ENCODE data around the gene CCDC110.
A peak's percentile ranks its signal among the peaks of the same experiment; 100 is the strongest.

The CCDC110 gene

GRCh38 chr4:185506422-185506821, 34.9 kb upstream of the CCDC110 start:
- H3K36me3 ChIP-seq (ENCODE audit: insufficient read depth, low read depth, low read length), result no peaks in the 10 kb centered on the region
- no peak overlapping the region for H3K27ac ChIP-seq (ENCODE audit: low read length)
- no peak overlapping the region for H3K9ac ChIP-seq (ENCODE audit: low read depth, low read length)
- no peaks in the 10 kb centered on the region for H3K27me3 ChIP-seq (ENCODE audit: insufficient read depth, low read length)
- H3K4me1 ChIP-seq (ENCODE audit: insufficient read depth, low read length), result no peaks in the 10 kb centered on the region
- H3K4me3 ChIP-seq (ENCODE audit: low read length), result no peak overlapping the region
- no peaks in the 10 kb centered on the region for H3K9me3 ChIP-seq (ENCODE audit: insufficient read depth, low read depth, low read length)

- no peak overlapping the region for H3K9ac ChIP-seq (ENCODE audit: low read depth, low read length)
Measured at GRCh38 chr4:185504098-185505047, 32.8 kb upstream of the CCDC110 start.

GRCh38 chr4:185502386-185502785, 30.9 kb upstream of the CCDC110 start:
- no peaks in the 10 kb centered on the region for H3K27me3 ChIP-seq (ENCODE audit: insufficient read depth, low read length)
- peaks cover 8% of the 10 kb centered on the region for H3K36me3 ChIP-seq (ENCODE audit: insufficient read depth, low read depth, low read length)
- H3K4me3 ChIP-seq (ENCODE audit: low read length), result no peak overlapping the region
- no peak overlapping the region for H3K9ac ChIP-seq (ENCODE audit: low read depth, low read length)
- no peaks in the 10 kb centered on the region for H3K4me1 ChIP-seq (ENCODE audit: insufficient read depth, low read length)
- no peak overlapping the region for H3K27ac ChIP-seq (ENCODE audit: low read length)
- H3K9me3 ChIP-seq (ENCODE audit: insufficient read depth, low read depth, low read length), result peaks cover 15% of the 10 kb centered on the region

More at GRCh38 chr4:185504098-185505047, 32.8 kb upstream of the CCDC110 start:
- Histone ChIP-seq H3K9me3 (ENCODE audit: insufficient read depth, low read depth, low read length) (peaks cover 15% of the 10 kb centered on the region), H3K4me3 (ENCODE audit: low read length) (no peak overlapping the region), H3K27me3 (ENCODE audit: insufficient read depth, low read length) (no peaks in the 10 kb centered on the region), H3K36me3 (ENCODE audit: insufficient read depth, low read depth, low read length) (peaks cover 8% of the 10 kb centered on the region), H3K27ac (ENCODE audit: low read length) (no peak overlapping the region), H3K4me1 (ENCODE audit: insufficient read depth, low read length) (no peaks in the 10 kb centered on the region)

- Histone ChIP-seq H3K9me3 (ENCODE audit: insufficient read depth, low read depth, low read length) (peaks cover 15% of the 10 kb centered on the region), H3K36me3 (ENCODE audit: insufficient read depth, low read depth, low read length) (peaks cover 8% of the 10 kb centered on the region), H3K4me1 (ENCODE audit: insufficient read depth, low read length) (no peaks in the 10 kb centered on the region), H3K27ac (ENCODE audit: low read length) (no peak overlapping the region), H3K27me3 (ENCODE audit: insufficient read depth, low read length) (no peaks in the 10 kb centered on the region), H3K4me3 (ENCODE audit: low read length) (no peak overlapping the region), H3K9ac (ENCODE audit: low read depth, low read length) (no peak overlapping the region)
Measured at GRCh38 chr4:185500576-185500975, 29.0 kb upstream of the CCDC110 start.

- Histone ChIP-seq H3K27me3 (ENCODE audit: insufficient read depth, low read length) (no peaks in the 10 kb centered on the region), H3K9me3 (ENCODE audit: insufficient read depth, low read depth, low read length) (peaks cover 15% of the 10 kb centered on the region), H3K36me3 (ENCODE audit: insufficient read depth, low read depth, low read length) (peaks cover 8% of the 10 kb centered on the region), H3K4me3 (ENCODE audit: low read length) (no peak overlapping the region), H3K27ac (ENCODE audit: low read length) (no peak overlapping the region), H3K9ac (ENCODE audit: low read depth, low read length) (no peak overlapping the region), H3K4me1 (ENCODE audit: insufficient read depth, low read length) (no peaks in the 10 kb centered on the region)
Measured at GRCh38 chr4:185500035-185500434, 28.5 kb upstream of the CCDC110 start.

GRCh38 chr4:185488650-185489049, 17.1 kb upstream of the CCDC110 start:
- Histone ChIP-seq H3K36me3 (ENCODE audit: insufficient read depth, low read depth, low read length) (no peaks in the 10 kb centered on the region), H3K4me1 (ENCODE audit: insufficient read depth, low read length) (no peaks in the 10 kb centered on the region), H3K9me3 (ENCODE audit: insufficient read depth, low read depth, low read length) (peaks cover 5% of the 10 kb centered on the region), H3K27ac (ENCODE audit: low read length) (no peak overlapping the region), H3K9ac (ENCODE audit: low read depth, low read length) (no peak overlapping the region), H3K4me3 (ENCODE audit: low read length) (no peak overlapping the region), H3K27me3 (ENCODE audit: insufficient read depth, low read length) (peaks cover under 1% of the 10 kb centered on the region; the same call in 1 of the 2 replicates)

- Histone ChIP-seq H3K9ac (ENCODE audit: low read depth, low read length) (no peak overlapping the region), H3K27ac (ENCODE audit: low read length) (no peak overlapping the region), H3K4me1 (ENCODE audit: insufficient read depth, low read length) (peaks cover 5% of the 10 kb centered on the region), H3K4me3 (ENCODE audit: low read length) (no peak overlapping the region), H3K9me3 (ENCODE audit: insufficient read depth, low read depth, low read length) (no peaks in the 10 kb centered on the region), H3K36me3 (ENCODE audit: insufficient read depth, low read depth, low read length) (no peaks in the 10 kb centered on the region), H3K27me3 (ENCODE audit: insufficient read depth, low read length) (peaks cover 62% of the 10 kb centered on the region)
Measured at GRCh38 chr4:185481401-185481800, 9.9 kb upstream of the CCDC110 start.

GRCh38 chr4:185480016-185480732, 8.6 kb upstream of the CCDC110 start:
- H3K9me3 ChIP-seq (ENCODE audit: insufficient read depth, low read depth, low read length), result no peaks in the 10 kb centered on the region
- no peak overlapping the region for H3K9ac ChIP-seq (ENCODE audit: low read depth, low read length)
- H3K4me1 ChIP-seq (ENCODE audit: insufficient read depth, low read length), result peaks cover 5% of the 10 kb centered on the region
- H3K4me3 ChIP-seq (ENCODE audit: low read length), result peak overlapping the region; percentile 13; the same call in 1 of the 2 replicates
- H3K27me3 ChIP-seq (ENCODE audit: insufficient read depth, low read length), result peaks cover 62% of the 10 kb centered on the region
- no peaks in the 10 kb centered on the region for H3K36me3 ChIP-seq (ENCODE audit: insufficient read depth, low read depth, low read length)
- no peak overlapping the region for H3K27ac ChIP-seq (ENCODE audit: low read length)

- H3K27ac ChIP-seq (ENCODE audit: low read length), result no peak overlapping the region
Measured at GRCh38 chr4:185479507-185479971, 8.0 kb upstream of the CCDC110 start.

GRCh38 chr4:185473247-185473646, 1.7 kb upstream of the CCDC110 start:
- Histone ChIP-seq H3K4me3 (ENCODE audit: low read length) (no peak overlapping the region), H3K36me3 (ENCODE audit: insufficient read depth, low read depth, low read length) (no peaks in the 10 kb centered on the region), H3K4me1 (ENCODE audit: insufficient read depth, low read length) (no peaks in the 10 kb centered on the region), H3K9ac (ENCODE audit: low read depth, low read length) (no peak overlapping the region), H3K27me3 (ENCODE audit: insufficient read depth, low read length) (peaks cover 44% of the 10 kb centered on the region), H3K27ac (ENCODE audit: low read length) (no peak overlapping the region), H3K9me3 (ENCODE audit: insufficient read depth, low read depth, low read length) (no peaks in the 10 kb centered on the region)

More at GRCh38 chr4:185479507-185479971, 8.0 kb upstream of the CCDC110 start:
- Histone ChIP-seq H3K9ac (ENCODE audit: low read depth, low read length) (no peak overlapping the region), H3K4me3 (ENCODE audit: low read length) (no peak overlapping the region), H3K36me3 (ENCODE audit: insufficient read depth, low read depth, low read length) (no peaks in the 10 kb centered on the region), H3K4me1 (ENCODE audit: insufficient read depth, low read length) (peaks cover 5% of the 10 kb centered on the region), H3K9me3 (ENCODE audit: insufficient read depth, low read depth, low read length) (no peaks in the 10 kb centered on the region), H3K27me3 (ENCODE audit: insufficient read depth, low read length) (peaks cover 62% of the 10 kb centered on the region)

GRCh38 chr4:185472103-185472542, 590 bp upstream of the CCDC110 start:
- peaks cover 38% of the 10 kb centered on the region for H3K27me3 ChIP-seq (ENCODE audit: insufficient read depth, low read length)
- H3K9me3 ChIP-seq (ENCODE audit: insufficient read depth, low read depth, low read length), result no peaks in the 10 kb centered on the region
- no peaks in the 10 kb centered on the region for H3K36me3 ChIP-seq (ENCODE audit: insufficient read depth, low read depth, low read length)
- no peak overlapping the region for H3K27ac ChIP-seq (ENCODE audit: low read length)
- no peaks in the 10 kb centered on the region for H3K4me1 ChIP-seq (ENCODE audit: insufficient read depth, low read length)
- peak overlapping the region; percentile 53; the same call in 1 of the 2 replicates for H3K9ac ChIP-seq (ENCODE audit: low read depth, low read length)
- H3K4me3 ChIP-seq (ENCODE audit: low read length), result peak overlapping the region; percentile 83

Data from iPS-20b (cell line).